Neural cell (in vitro differentiated cells): ENCODE results near the gene QARS1.

Source experiments
- CTCF ChIP-seq: fragments of 450-650 bp; IDR thresholded peaks from 2 replicates; pipeline ENCODE4 v1.5.1; 2014; ENCODE audit warnings: antibody characterized with exemption, mild to moderate bottlenecking, moderate library complexity; ENCODE audit not compliant: poor library complexity, severe bottlenecking
- EZH2 ChIP-seq: fragments of 200-600, 300-800 bp; shearing (Covaris generic), sonication (generic); IDR thresholded peaks from 2 replicates; pipeline ENCODE4 v1.6.1; 2014; ENCODE audit warnings: antibody characterized with exemption, low read length, borderline replicate concordance, mild to moderate bottlenecking; ENCODE audit not compliant: insufficient read depth, poor library complexity, severe bottlenecking

- no peak for TF ChIP-seq EZH2
- TF ChIP-seq CTCF: no peak
These were observed 4.4 kb downstream of the QARS1 start for GRCh38 chr3:49100046-49100615.
